Endothelial cell of umbilical vein (primary cell): ENCODE measurements around the gene SOX15. TPM values are rescaled to one million over a fixed set of nuclear protein-coding genes. Genes with fewer than 3 reads are reported as not detected.

ENCODE experiments used
- BruUV-seq: library from RNA; stranded (reverse); fragments of 400-500 nt; replicated peaks from 2 replicates; lab custom pipeline; 2021; lab: Mats Ljungman, UMichigan
- CTCF ChIA-PET: fragments of 300-600, 350-600 bp; sonication (Branson Sonifier 250); formaldehyde crosslinking; loops from one replicate; lab custom pipeline; 2021; ENCODE audit warnings: antibody characterized with exemption, inconsistent platforms; lab: Charles Lee
- POLR2A ChIA-PET: fragments of 300-600, 350-600 bp; sonication (Branson Sonifier 250); formaldehyde crosslinking; loops from one replicate; lab custom pipeline; 2021; ENCODE audit warnings: antibody characterized with exemption, inconsistent platforms; lab: Charles Lee
- DNase-seq: peaks from one replicate; pipeline ENCODE4 v3.0.0-alpha.2; 2011; ENCODE audit warnings: low read depth, low spot score
- FAIRE-seq: peaks from 2 replicates; lab custom pipeline; 2011; peaks lifted over from hg19 to GRCh38; lab: Jason Lieb, UNC
- H2AFZ ChIP-seq: 2 replicates; pipeline ENCODE4 v1.6.0; 2012; ENCODE audit warnings: low read depth, low read length, control low read depth, inconsistent platforms
- H3K27ac ChIP-seq: 2 replicates; pipeline ENCODE4 v1.5.1; 2011; ENCODE audit warnings: low read depth, mild to moderate bottlenecking, control low read depth, low read length, moderate library complexity; ENCODE audit not compliant: insufficient read depth
- H3K27me3 ChIP-seq, 2 experiments: 2 replicates each; pipeline versions ENCODE4 v1.6.0 to v1.6.1; 2011; ENCODE audit warnings: low read length in 2 of 2, mixed read lengths in 1 of 2; ENCODE audit not compliant: control insufficient read depth in 2 of 2, insufficient read depth in 2 of 2
- H3K36me3 ChIP-seq, 2 experiments: 2 replicates in 1 of 2; 3 replicates in 1 of 2; pipeline ENCODE4 v1.5.1; 2011; ENCODE audit warnings: low read length in 2 of 2, mild to moderate bottlenecking in 1 of 2, moderate library complexity in 1 of 2; ENCODE audit not compliant: control insufficient read depth in 2 of 2, insufficient read depth in 2 of 2; ENCODE audit errors: extremely low read depth in 1 of 2
- H3K4me1 ChIP-seq: 3 replicates; pipeline ENCODE4 v1.5.1; 2011; ENCODE audit warnings: mild to moderate bottlenecking, low read length; ENCODE audit not compliant: control insufficient read depth, insufficient read depth; ENCODE audit errors: extremely low read depth
- H3K4me2 ChIP-seq: 2 replicates; pipeline ENCODE4 v1.6.1; 2011; ENCODE audit warnings: low read length, control low read depth, mixed read lengths; ENCODE audit not compliant: insufficient read depth
- H3K4me3 ChIP-seq, 3 experiments: fragments of 200-600 bp in 1 of 3; sonication (generic), shearing (Covaris generic) in 1 of 3; replicated peaks in 1 of 3; 2 replicates each; pipeline ENCODE4 v1.5.1; 2011 to 2016; ENCODE audit warnings: control low read depth in 3 of 3, low read length in 3 of 3, mild to moderate bottlenecking in 2 of 3, inconsistent platforms in 1 of 3, low read depth in 1 of 3, moderate library complexity in 1 of 3; ENCODE audit not compliant: insufficient read depth in 1 of 3
- H3K79me2 ChIP-seq: 2 replicates; pipeline ENCODE4 v1.6.0; 2012; ENCODE audit warnings: low read length, inconsistent platforms; ENCODE audit not compliant: control insufficient read depth, insufficient read depth
- H3K9ac ChIP-seq: replicated peaks from 2 replicates; pipeline ENCODE3; 2011; ENCODE audit warnings: low read length, control low read depth; ENCODE audit not compliant: insufficient read depth; ENCODE audit errors: extremely low read depth
- H3K9me1 ChIP-seq: replicated peaks from 3 replicates; pipeline ENCODE4 v1.6.0; 2011; ENCODE audit warnings: mild to moderate bottlenecking, low read length; ENCODE audit not compliant: control insufficient read depth, insufficient read depth; ENCODE audit errors: extremely low read depth
- H3K9me3 ChIP-seq: replicated peaks from 2 replicates; pipeline ENCODE4 v1.5.1; 2012; ENCODE audit warnings: low read length, inconsistent platforms; ENCODE audit not compliant: control insufficient read depth, insufficient read depth
- H4K20me1 ChIP-seq: replicated peaks from 2 replicates; pipeline ENCODE3; 2011; ENCODE audit warnings: mild to moderate bottlenecking, low read length; ENCODE audit not compliant: control insufficient read depth, insufficient read depth; ENCODE audit errors: extremely low read depth
- POLR2A ChIP-seq: IDR thresholded peaks from 2 replicates; pipeline ENCODE4 v1.6.1; 2012; ENCODE audit warnings: low read depth, mild to moderate bottlenecking, control low read depth, low read length
- POLR2AphosphoS5 ChIP-seq: IDR thresholded peaks from 2 replicates; pipeline ENCODE4 v1.6.1; 2012; ENCODE audit warnings: low read depth, mild to moderate bottlenecking, control low read depth, low read length, moderate library complexity; ENCODE audit not compliant: insufficient read depth
- dilution Hi-C: fragments of 300-500 bp; cut with MboI; formaldehyde crosslinking; loops from one replicate; pipeline ENCODE4 v1.15.0; 2019; ENCODE audit warnings: low sequenced_read_pairs; ENCODE audit not compliant: extremely low pct_ligation_motif_present
- intact Hi-C: fragments of 100-400 bp; cut with micrococcal nuclease; formaldehyde crosslinking; loops from one replicate; pipeline ENCODE4 v1.10.0; 2022
- polyA plus RNA-seq, 4 experiments: library from polyadenylated mRNA; depleted of rRNA in 3 of 4; stranded (reverse) in 3 of 4; unstranded in 1 of 4; fragments of >200 nt; gene quantifications; 2 replicates each; pipeline versions ENCODE4 v1.2.1 to v1.2.3, GENCODE V29; 2011 to 2012; ENCODE audit warnings: missing spikeins in 1 of 4
- total RNA-seq: library from RNA; stranded (reverse); gene quantifications from 2 replicates; pipeline ENCODE4 v1.2.3, GENCODE V29; 2021
- TF ChIP-seq, protein P1 (sequence below), 2 donors: IDR thresholded peaks; 1 replicate in 1 of 2; 2 replicates in 1 of 2; pipeline ENCODE4 v1.5.1; 2011; ENCODE audit warnings: low read length in 2 of 2, mild to moderate bottlenecking in 2 of 2, moderate library complexity in 2 of 2, control low read depth in 1 of 2, inconsistent platforms in 1 of 2, low read depth in 1 of 2; ENCODE audit not compliant: insufficient read depth in 1 of 2; ENCODE audit errors: extremely low read depth in 1 of 2
- TF ChIP-seq, protein P2 (sequence below): IDR thresholded peaks from 2 replicates; pipeline ENCODE4 v1.6.1; 2011; ENCODE audit not compliant: insufficient read depth, insufficient read length

Gene SOX15
- total and polyA plus RNA-seq, 2 donors (not counting 3 experiments of a cell fraction or from before 2014, with no cell fraction given), result 0.26 to 0.46 TPM

DNA sequence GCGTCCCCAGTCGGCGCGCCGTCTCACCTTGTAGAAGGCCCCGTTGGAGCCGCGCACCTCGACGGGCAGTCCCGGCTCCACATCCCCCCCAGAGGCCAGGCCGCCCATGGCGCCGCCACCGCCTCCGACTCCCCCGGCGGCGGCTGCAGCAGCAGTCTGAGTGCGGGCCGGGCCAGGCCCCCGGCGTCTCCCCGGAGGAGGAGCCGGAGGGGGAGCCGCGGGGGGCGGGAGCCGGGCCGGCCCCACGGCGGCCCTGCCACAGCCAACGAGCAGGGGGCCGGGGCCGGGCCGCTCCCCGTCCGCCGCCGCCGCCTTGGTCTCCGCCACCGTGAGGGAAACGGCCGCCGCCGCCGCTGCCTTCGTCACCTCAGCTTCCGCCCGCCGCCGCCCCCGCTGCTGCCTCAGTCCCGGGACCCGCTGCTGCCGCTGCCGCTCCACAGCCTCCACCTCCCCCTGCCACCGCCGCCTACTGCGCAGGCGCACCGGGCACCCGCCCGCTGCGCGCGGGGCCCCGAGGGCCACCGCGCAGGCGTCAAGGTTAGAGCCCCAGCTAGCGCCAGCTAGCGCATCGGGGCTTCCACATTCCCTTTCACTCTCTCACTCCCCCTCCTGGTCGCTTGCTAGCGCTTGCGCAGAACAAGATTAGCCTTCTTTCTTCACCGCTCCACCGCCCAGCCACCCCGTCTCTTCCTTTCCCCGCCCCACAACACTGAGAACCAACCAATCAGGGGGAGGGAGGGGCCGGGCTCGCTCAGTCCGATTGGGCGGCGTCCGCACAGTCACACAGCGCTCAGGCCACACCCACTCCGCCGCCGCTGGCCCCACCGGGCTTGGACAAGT, 24.8 kb upstream of the SOX15 start, which contains the start of gene FXR2:
Gene FXR2 (minus strand): TSS at position 473 of the 840 bp plus-strand sequence. CDS start 365 bp downstream, at position 108.
- H3K9ac ChIP-seq, result peak within 1 kb of the TSS; percentile 90
- no peaks in the 10 kb centered on the region for H3K27me3 ChIP-seq
- H3K36me3 ChIP-seq, result no peaks in the 10 kb centered on the region
- FAIRE-seq (peak; percentile 100), DNase-seq (peak; percentile 100)
- H3K27ac ChIP-seq, result peak within 1 kb of the TSS; percentile 56
- TF ChIP-seq, protein P1, sequence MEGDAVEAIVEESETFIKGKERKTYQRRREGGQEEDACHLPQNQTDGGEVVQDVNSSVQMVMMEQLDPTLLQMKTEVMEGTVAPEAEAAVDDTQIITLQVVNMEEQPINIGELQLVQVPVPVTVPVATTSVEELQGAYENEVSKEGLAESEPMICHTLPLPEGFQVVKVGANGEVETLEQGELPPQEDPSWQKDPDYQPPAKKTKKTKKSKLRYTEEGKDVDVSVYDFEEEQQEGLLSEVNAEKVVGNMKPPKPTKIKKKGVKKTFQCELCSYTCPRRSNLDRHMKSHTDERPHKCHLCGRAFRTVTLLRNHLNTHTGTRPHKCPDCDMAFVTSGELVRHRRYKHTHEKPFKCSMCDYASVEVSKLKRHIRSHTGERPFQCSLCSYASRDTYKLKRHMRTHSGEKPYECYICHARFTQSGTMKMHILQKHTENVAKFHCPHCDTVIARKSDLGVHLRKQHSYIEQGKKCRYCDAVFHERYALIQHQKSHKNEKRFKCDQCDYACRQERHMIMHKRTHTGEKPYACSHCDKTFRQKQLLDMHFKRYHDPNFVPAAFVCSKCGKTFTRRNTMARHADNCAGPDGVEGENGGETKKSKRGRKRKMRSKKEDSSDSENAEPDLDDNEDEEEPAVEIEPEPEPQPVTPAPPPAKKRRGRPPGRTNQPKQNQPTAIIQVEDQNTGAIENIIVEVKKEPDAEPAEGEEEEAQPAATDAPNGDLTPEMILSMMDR (IDR thresholded peaks at IDR 0.05; ENCODE audit: extremely low read depth in 1 of 2, insufficient read depth in 1 of 2, low read depth in 1 of 2, low read length in 2 of 2), result peak; percentile 68 to 79
- TF ChIP-seq POLR2AphosphoS5 (peak; percentile 71), POLR2A (peak; percentile 67)
- TF ChIP-seq, protein P2, sequence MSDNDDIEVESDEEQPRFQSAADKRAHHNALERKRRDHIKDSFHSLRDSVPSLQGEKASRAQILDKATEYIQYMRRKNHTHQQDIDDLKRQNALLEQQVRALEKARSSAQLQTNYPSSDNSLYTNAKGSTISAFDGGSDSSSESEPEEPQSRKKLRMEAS, result no peak
- CTCF ChIA-PET, result interaction anchor here (0.5 to 2.0 kb wide), 6 partner anchors 9 to 102 kb away, joined by 3 to 11 read pairs (median 5); partner anchors contain the start of genes DNAH2, MPDU1, SAT2 and TP53
- peaks cover 3% of the 10 kb centered on the region for H4K20me1 ChIP-seq
- peak within 1 kb of the TSS; percentile 55 to 97 (median 73) for H3K4me3 ChIP-seq
- dilution Hi-C loops (no loop called here), intact Hi-C loops (loop anchor here (1.0 to 10.0 kb wide), 5 partner anchors 13 to 230 kb away; partner anchors contain the start of genes SAT2, SENP3 and WRAP53)
- POLR2A ChIA-PET, result interaction anchor here (0.6 to 2.3 kb wide), 3 partner anchors 13 to 73 kb away, joined by 3 to 8 read pairs (median 7); partner anchors contain the start of genes SAT2, TP53 and WRAP53
- no TSS peak for BruUV-seq
- no peaks in the 10 kb centered on the region for H3K9me1 ChIP-seq
- H2AFZ ChIP-seq, result peak within 1 kb of the TSS; percentile 89
- peaks cover 24% of the 10 kb centered on the region for H3K4me1 ChIP-seq
- H3K9me3 ChIP-seq, result no peaks in the 10 kb centered on the region
- H3K79me2 ChIP-seq, result peaks cover 42% of the 10 kb centered on the region
- peak within 1 kb of the TSS; percentile 99 for H3K4me2 ChIP-seq
